Thymus (tissue), 11 donors: ENCODE measurements around the gene TMEM248. TPM values are rescaled to one million over a fixed set of nuclear protein-coding genes. Genes with fewer than 3 reads are reported as not detected.
"Not testable (repeated sequence)": the region's sequence is repeated elsewhere in the genome, so short reads cannot be mapped to it uniquely, and the experiment has no call there.

Source experiments
- DNase-seq, 9 donors: peaks; one replicate each; pipeline ENCODE4 v3.0.0-alpha.2; 2013; ENCODE audit warnings: low spot score in 9 of 9, low read depth in 6 of 9, missing footprints in 1 of 9
- H3K27ac ChIP-seq, 2 donors: one replicate each; pipeline ENCODE4 v1.5.1; 2013; ENCODE audit warnings: control low read depth in 1 of 2, low read depth in 1 of 2, low read length in 1 of 2, mild to moderate bottlenecking in 1 of 2, moderate library complexity in 1 of 2
- H3K27me3 ChIP-seq, 2 donors: one replicate each; pipeline ENCODE4 v1.5.1; 2013; ENCODE audit warnings: low read length in 1 of 2; ENCODE audit not compliant: control insufficient read depth in 2 of 2, insufficient read depth in 1 of 2
- H3K36me3 ChIP-seq, 2 donors: one replicate each; pipeline ENCODE4 v1.5.1; 2013; ENCODE audit warnings: low read length in 1 of 2, mild to moderate bottlenecking in 1 of 2, moderate library complexity in 1 of 2; ENCODE audit not compliant: control insufficient read depth in 2 of 2, insufficient read depth in 2 of 2
- H3K4me1 ChIP-seq, 2 donors: one replicate each; pipeline ENCODE4 v1.5.1; 2013; ENCODE audit warnings: low read length in 2 of 2; ENCODE audit not compliant: control insufficient read depth in 2 of 2, insufficient read depth in 2 of 2
- H3K4me3 ChIP-seq, 2 donors: one replicate each; pipeline ENCODE4 v1.5.1; 2013; ENCODE audit warnings: low read length in 2 of 2, control low read depth in 1 of 2, mild to moderate bottlenecking in 1 of 2
- H3K9me3 ChIP-seq, 2 donors: one replicate each; pipeline ENCODE4 v1.5.1; 2013; ENCODE audit warnings: low read length in 1 of 2, mild to moderate bottlenecking in 1 of 2; ENCODE audit not compliant: control insufficient read depth in 2 of 2, insufficient read depth in 1 of 2
- WGBS: extraction: QIAGEN DNeasy Blood & Tissue Kit; methylation state at CpG from one replicate; pipeline ENCODE4 v1.1.7; 2013; 5-methylcytosine and 5-hydroxymethylcytosine counted together
- polyA plus RNA-seq: library from polyadenylated mRNA; stranded (reverse); fragments of 200-250 nt; gene quantifications from one replicate; pipeline ENCODE4 v1.2.3, GENCODE V29; 2013
- total RNA-seq: library from RNA; stranded (reverse); fragments of 120-200 nt; gene quantifications from one replicate; pipeline ENCODE4 v1.2.4, GENCODE V29; 2013
- donor health status: healthy.

TMEM248 gene
- total and polyA plus RNA-seq, 2 donors, result 36.2 to 46.8 TPM

- 98% methylated on average over 44 of the region's 44 CpGs for WGBS
- H3K36me3 ChIP-seq, result peaks cover 0 to 12% of the 10 kb centered on the region in 2 donors
- DNase-seq, result no peak
Observed at GRCh38 chr7:66904063-66904593, 16.9 kb upstream of the TMEM248 start.

GRCh38 chr7:66905278-66905677 is 15.7 kb upstream of the TMEM248 start:
- H3K36me3 ChIP-seq, result peaks cover 0 to 12% of the 10 kb centered on the region in 2 donors
- no peak for DNase-seq

More at GRCh38 chr7:66904063-66904593, 16.9 kb upstream of the TMEM248 start:
- Histone ChIP-seq H3K27ac (no peak overlapping the region), H3K4me1 (no peaks in the 10 kb centered on the region), H3K27me3 (no peaks in the 10 kb centered on the region), H3K4me3 (no peak overlapping the region), H3K9me3 (no peaks in the 10 kb centered on the region)

GRCh38 chr7:66905689-66906088 is 15.3 kb upstream of the TMEM248 start:
- DNase-seq, result no peak
- Histone ChIP-seq H3K27me3 (no peaks in the 10 kb centered on the region), H3K27ac (no peak overlapping the region), H3K36me3 (peaks cover 0 to 12% of the 10 kb centered on the region in 2 donors), H3K9me3 (no peaks in the 10 kb centered on the region), H3K4me1 (no peaks in the 10 kb centered on the region), H3K4me3 (no peak overlapping the region)
- 95% methylated on average over 5 of the region's 5 CpGs for WGBS

More at GRCh38 chr7:66905278-66905677, 15.7 kb upstream of the TMEM248 start:
- no peak overlapping the region for H3K4me3 ChIP-seq
- no peaks in the 10 kb centered on the region for H3K27me3 ChIP-seq
- H3K4me1 ChIP-seq, result no peaks in the 10 kb centered on the region
- 96% methylated on average over 8 of the region's 8 CpGs for WGBS
- no peak overlapping the region for H3K27ac ChIP-seq
- no peaks in the 10 kb centered on the region for H3K9me3 ChIP-seq

GRCh38 chr7:66907731-66908130 is 13.3 kb upstream of the TMEM248 start:
- H3K9me3 ChIP-seq, result no peaks in the 10 kb centered on the region
- WGBS, result 98% methylated on average over 5 of the region's 5 CpGs
- H3K27ac ChIP-seq, result no peak overlapping the region
- H3K27me3 ChIP-seq, result no peaks in the 10 kb centered on the region
- no peak overlapping the region for H3K4me3 ChIP-seq
- H3K4me1 ChIP-seq, result no peaks in the 10 kb centered on the region
- peaks cover 0 to 7% of the 10 kb centered on the region in 2 donors for H3K36me3 ChIP-seq
- no peak for DNase-seq

GRCh38 chr7:66908598-66908997 is 12.4 kb upstream of the TMEM248 start:
- H3K4me3 ChIP-seq, DNase-seq, H3K27ac ChIP-seq, H3K4me1 ChIP-seq, H3K36me3 ChIP-seq, H3K27me3 ChIP-seq, H3K9me3 ChIP-seq: not testable (repeated sequence)
- WGBS, result 90% methylated on average over 4 of the region's 4 CpGs

GRCh38 chr7:66910789-66911188 is 10.2 kb upstream of the TMEM248 start:
- WGBS, result 97% methylated on average over 3 of the region's 3 CpGs
- no peaks in the 10 kb centered on the region for H3K4me1 ChIP-seq

GRCh38 chr7:66911191-66911590 is 9.8 kb upstream of the TMEM248 start:
- H3K36me3 ChIP-seq, H3K27ac ChIP-seq, H3K9me3 ChIP-seq, H3K4me1 ChIP-seq, H3K4me3 ChIP-seq, H3K27me3 ChIP-seq, DNase-seq: not testable (repeated sequence)
- 99% methylated on average over 2 of the region's 2 CpGs for WGBS

More at GRCh38 chr7:66910789-66911188, 10.2 kb upstream of the TMEM248 start:
- H3K36me3 ChIP-seq, result no peaks in the 10 kb centered on the region
- no peak for DNase-seq
- H3K4me3 ChIP-seq, result no peak overlapping the region
- no peaks in the 10 kb centered on the region for H3K27me3 ChIP-seq
- no peak overlapping the region for H3K27ac ChIP-seq
- no peaks in the 10 kb centered on the region for H3K9me3 ChIP-seq

- DNase-seq, result no peak
- Histone ChIP-seq H3K27ac (no peak overlapping the region), H3K36me3 (no peaks in the 10 kb centered on the region), H3K9me3 (no peaks in the 10 kb centered on the region), H3K4me3 (no peak overlapping the region), H3K4me1 (no peaks in the 10 kb centered on the region), H3K27me3 (no peaks in the 10 kb centered on the region)
- over 99% methylated on average over 2 of the region's 2 CpGs for WGBS
Observed at GRCh38 chr7:66912195-66912594, 8.8 kb upstream of the TMEM248 start.

GRCh38 chr7:66913118-66914037 is 7.6 kb upstream of the TMEM248 start:
- Histone ChIP-seq H3K27me3 (no peaks in the 10 kb centered on the region), H3K27ac (no peak overlapping the region), H3K4me3 (no peak overlapping the region), H3K36me3 (no peaks in the 10 kb centered on the region), H3K9me3 (no peaks in the 10 kb centered on the region), H3K4me1 (no peaks in the 10 kb centered on the region)
- no peak for DNase-seq
- 97% methylated on average over 12 of the region's 12 CpGs for WGBS
